ENCODE results near the gene ZC3H7B. TPM values are rescaled to one million over a fixed set of nuclear protein-coding genes. Genes with fewer than 3 reads are reported as not detected.

The ZC3H7B gene
- total and polyA plus RNA-seq, 2 experiments from 2014 or later = 5.4 to 54.9 TPM

- Histone ChIP-seq H3K9me2 (ENCODE audit: insufficient read depth) (no peaks in the 10 kb centered on the region), H3K79me2 (ENCODE audit: insufficient read depth) (peaks cover 17% of the 10 kb centered on the region), H2AFZ (no peak overlapping the region), H3K4me1 (ENCODE audit: insufficient read depth) (0 out of 2 replicates have a peak, but pooled peaks cover 5% of the 10 kb centered on the region), H3F3A (ENCODE audit: insufficient read depth) (no peaks in the 10 kb centered on the region), H3K36me3 (ENCODE audit: low read depth) (no peaks in the 10 kb centered on the region), H4K20me1 (ENCODE audit: insufficient read depth) (no peaks in the 10 kb centered on the region), H3K9ac (no peak overlapping the region), H3K27ac (no peak overlapping the region), H3K9me3 (ENCODE audit: low read depth) (no peaks in the 10 kb centered on the region), H3K4me3 (no peak overlapping the region), H3K4me2 (ENCODE audit: unreplicated experiment) (no peak overlapping the region), H3K27me3 (replicated peaks; ENCODE audit: insufficient read depth) (no peaks in the 10 kb centered on the region)
- in situ Hi-C loops (cut with MboI) = no loop called here
- 98% methylated on average over 9 of the region's 9 CpGs for WGBS, 2 experiments (ENCODE audit: low coverage in 1 of 2, low lambda C conversion rate in 2 of 2, missing lambda C conversion rate in 2 of 2)
- no peak for TF ChIP-seq EZH2 (IDR thresholded peaks at IDR 0.05; ENCODE audit: insufficient read depth, poor library complexity, severe bottlenecking)
- no peak for TF ChIP-seq EZH2phosphoT487 (IDR thresholded peaks at IDR 0.05; ENCODE audit: insufficient read depth, low read depth)
- no peak for DNase-seq
Measured at GRCh38 chr22:41296826-41297667, 4.3 kb upstream of the ZC3H7B start.

- peaks cover 53% of the 10 kb centered on the region for H3K79me2 ChIP-seq (ENCODE audit: insufficient read depth)
- 49 to 51% methylated on average over 7 of the region's 7 CpGs for WGBS, 2 experiments (ENCODE audit: low coverage in 1 of 2, low lambda C conversion rate in 2 of 2, missing lambda C conversion rate in 2 of 2)
- in situ Hi-C loops (cut with MboI) = no loop called here
Measured at GRCh38 chr22:41300661-41301060, 664 bp upstream of the ZC3H7B start.

GRCh38 chr22:41302021-41302767, 869 bp downstream of the ZC3H7B start:
- H3K9ac ChIP-seq = peak overlapping the region; percentile 96
- H3F3A ChIP-seq (ENCODE audit: insufficient read depth) = peaks cover 29% of the 10 kb centered on the region
- H2AFZ ChIP-seq = peak overlapping the region; percentile 92
- peak overlapping the region; percentile 57 for H3K27ac ChIP-seq
- 0 to 1% methylated on average over 11 to 47 of the region's 60 CpGs for WGBS, 2 experiments (ENCODE audit: low coverage in 1 of 2, low lambda C conversion rate in 2 of 2, missing lambda C conversion rate in 2 of 2)
- DNase-seq = peak; percentile 41
- peak overlapping the region; percentile 79 for H3K4me3 ChIP-seq
- H3K36me3 ChIP-seq (ENCODE audit: low read depth) = no peaks in the 10 kb centered on the region
- no peaks in the 10 kb centered on the region for H3K9me2 ChIP-seq (ENCODE audit: insufficient read depth)
- no peaks in the 10 kb centered on the region for H3K27me3 ChIP-seq (replicated peaks; ENCODE audit: insufficient read depth)
- in situ Hi-C loops (cut with MboI) = no loop called here
- H3K9me3 ChIP-seq (ENCODE audit: low read depth) = no peaks in the 10 kb centered on the region
- H3K4me2 ChIP-seq (ENCODE audit: unreplicated experiment) = peak overlapping the region; percentile 94
- H3K4me1 ChIP-seq (ENCODE audit: insufficient read depth) = peaks cover 25% of the 10 kb centered on the region
- no peak for TF ChIP-seq EZH2 (IDR thresholded peaks at IDR 0.05; ENCODE audit: insufficient read depth, poor library complexity, severe bottlenecking)
- no peak for TF ChIP-seq EZH2phosphoT487 (IDR thresholded peaks at IDR 0.05; ENCODE audit: insufficient read depth, low read depth)
- H3K79me2 ChIP-seq (ENCODE audit: insufficient read depth) = peaks cover 69% of the 10 kb centered on the region
- no peaks in the 10 kb centered on the region for H4K20me1 ChIP-seq (ENCODE audit: insufficient read depth)

More at GRCh38 chr22:41300661-41301060, 664 bp upstream of the ZC3H7B start:
- Histone ChIP-seq H3K4me3 (peak overlapping the region; percentile 79), H3K4me2 (ENCODE audit: unreplicated experiment) (peak overlapping the region; percentile 94), H3K36me3 (ENCODE audit: low read depth) (no peaks in the 10 kb centered on the region), H3K27ac (no peak overlapping the region), H3K9me3 (ENCODE audit: low read depth) (no peaks in the 10 kb centered on the region), H4K20me1 (ENCODE audit: insufficient read depth) (no peaks in the 10 kb centered on the region), H3K4me1 (ENCODE audit: insufficient read depth) (peaks cover 14% of the 10 kb centered on the region), H3K9me2 (ENCODE audit: insufficient read depth) (no peaks in the 10 kb centered on the region), H3F3A (ENCODE audit: insufficient read depth) (peaks cover 21% of the 10 kb centered on the region), H3K27me3 (replicated peaks; ENCODE audit: insufficient read depth) (no peaks in the 10 kb centered on the region), H3K9ac (peak overlapping the region; percentile 96), H2AFZ (peak overlapping the region; percentile 92)
- TF ChIP-seq EZH2 (IDR thresholded peaks at IDR 0.05; ENCODE audit: insufficient read depth, poor library complexity, severe bottlenecking) (no peak), EZH2phosphoT487 (IDR thresholded peaks at IDR 0.05; ENCODE audit: insufficient read depth, low read depth) (no peak)
- peak; percentile 8 for DNase-seq

GRCh38 chr22:41302811-41303210, 1.5 kb downstream of the ZC3H7B start:
- peaks cover 75% of the 10 kb centered on the region for H3K79me2 ChIP-seq (ENCODE audit: insufficient read depth)
- no peaks in the 10 kb centered on the region for H4K20me1 ChIP-seq (ENCODE audit: insufficient read depth)
- WGBS, 2 experiments (ENCODE audit: low coverage in 1 of 2, low lambda C conversion rate in 2 of 2, missing lambda C conversion rate in 2 of 2) = 0 to 1% methylated on average over 4 to 5 of the region's 5 CpGs
- in situ Hi-C loops (cut with MboI) = no loop called here
- H3K4me3 ChIP-seq = peak overlapping the region; percentile 79
- H3F3A ChIP-seq (ENCODE audit: insufficient read depth) = peaks cover 35% of the 10 kb centered on the region
- peak overlapping the region; percentile 96 for H3K9ac ChIP-seq
- DNase-seq = peak; percentile 35
- no peak overlapping the region for H2AFZ ChIP-seq
- H3K4me2 ChIP-seq (ENCODE audit: unreplicated experiment) = peak overlapping the region; percentile 94
- H3K27me3 ChIP-seq (replicated peaks; ENCODE audit: insufficient read depth) = no peaks in the 10 kb centered on the region
- no peak for TF ChIP-seq EZH2 (IDR thresholded peaks at IDR 0.05; ENCODE audit: insufficient read depth, poor library complexity, severe bottlenecking)
- no peak for TF ChIP-seq EZH2phosphoT487 (IDR thresholded peaks at IDR 0.05; ENCODE audit: insufficient read depth, low read depth)
- H3K9me3 ChIP-seq (ENCODE audit: low read depth) = no peaks in the 10 kb centered on the region
- H3K4me1 ChIP-seq (ENCODE audit: insufficient read depth) = peaks cover 31% of the 10 kb centered on the region
- H3K36me3 ChIP-seq (ENCODE audit: low read depth) = no peaks in the 10 kb centered on the region
- H3K27ac ChIP-seq = peak overlapping the region; percentile 57
- H3K9me2 ChIP-seq (ENCODE audit: insufficient read depth) = no peaks in the 10 kb centered on the region
